GM18499 (cell line): ENCODE results near the gene RGMB.
A peak's percentile ranks its signal among the peaks of the same experiment; 100 is the strongest.
"Not testable (repeated sequence)": the region's sequence is repeated elsewhere in the genome, so short reads cannot be mapped to it uniquely, and the experiment has no call there.

Source experiments
- ATAC-seq: cut with Tn5 transposase; IDR thresholded peaks from one replicate; pipeline ENCODE4 v1.9.1; 2021; ENCODE audit warnings: moderate number of reproducible peaks; ENCODE audit not compliant: insufficient read depth, unreplicated experiment

RGMB gene, protein sequence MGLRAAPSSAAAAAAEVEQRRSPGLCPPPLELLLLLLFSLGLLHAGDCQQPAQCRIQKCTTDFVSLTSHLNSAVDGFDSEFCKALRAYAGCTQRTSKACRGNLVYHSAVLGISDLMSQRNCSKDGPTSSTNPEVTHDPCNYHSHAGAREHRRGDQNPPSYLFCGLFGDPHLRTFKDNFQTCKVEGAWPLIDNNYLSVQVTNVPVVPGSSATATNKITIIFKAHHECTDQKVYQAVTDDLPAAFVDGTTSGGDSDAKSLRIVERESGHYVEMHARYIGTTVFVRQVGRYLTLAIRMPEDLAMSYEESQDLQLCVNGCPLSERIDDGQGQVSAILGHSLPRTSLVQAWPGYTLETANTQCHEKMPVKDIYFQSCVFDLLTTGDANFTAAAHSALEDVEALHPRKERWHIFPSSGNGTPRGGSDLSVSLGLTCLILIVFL

DNA sequence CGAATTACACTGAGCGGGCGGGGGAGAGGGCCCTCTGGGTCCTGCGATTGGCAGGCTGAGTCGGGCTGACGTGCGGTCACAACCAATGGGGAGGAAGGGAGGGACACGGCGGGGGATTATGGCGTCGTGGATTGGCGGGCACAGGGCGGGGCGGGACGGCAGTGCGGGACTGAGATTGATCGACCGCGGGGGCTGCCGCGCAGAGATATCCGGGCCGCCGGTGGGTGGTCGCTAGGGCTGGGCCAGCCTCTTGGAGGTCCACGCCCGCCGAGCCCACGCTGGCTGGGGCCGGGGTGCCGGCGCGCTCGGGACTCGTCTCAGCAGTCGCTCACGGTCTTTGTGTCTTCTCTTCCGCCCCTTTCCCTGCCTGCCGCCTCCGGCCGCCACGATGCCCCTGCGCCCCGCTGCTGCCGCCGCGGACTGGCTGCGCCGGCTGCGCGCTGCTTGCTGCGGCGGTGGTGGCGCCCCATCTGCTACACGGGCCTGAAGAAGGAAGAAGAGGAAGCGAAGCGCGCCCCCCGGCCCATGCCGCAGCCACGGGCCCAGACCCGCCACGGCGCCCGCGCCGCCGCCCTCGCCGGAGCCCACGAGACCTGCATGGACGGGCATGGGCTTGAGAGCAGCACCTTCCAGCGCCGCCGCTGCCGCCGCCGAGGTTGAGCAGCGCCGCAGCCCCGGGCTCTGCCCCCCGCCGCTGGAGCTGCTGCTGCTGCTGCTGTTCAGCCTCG, at the start of gene RGMB:
TSS of gene RGMB (plus strand) at position 200 of the 728 bp plus-strand sequence. CDS start at position 608, 408 bp downstream.
- peak; percentile 38 for ATAC-seq

DNA sequence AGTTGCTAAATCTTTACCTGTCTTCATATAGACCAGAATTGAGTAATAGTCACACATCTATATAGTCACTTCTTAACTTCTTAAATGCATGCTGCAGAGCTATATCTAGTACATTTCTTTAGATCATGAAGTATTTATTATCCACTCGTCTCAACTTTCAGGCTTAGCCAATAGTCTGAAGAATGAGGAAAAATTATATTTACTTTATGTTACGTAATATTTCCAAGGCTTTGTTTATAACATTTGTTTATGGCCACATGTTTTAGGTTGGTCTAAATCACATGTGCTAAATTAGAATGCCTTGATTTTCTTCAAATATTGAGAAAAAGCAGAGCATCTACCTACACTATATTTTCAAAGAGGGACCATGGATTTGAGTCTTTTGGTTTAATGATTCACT, 47.2 kb upstream of the RGMB start:
- no peak for ATAC-seq

DNA sequence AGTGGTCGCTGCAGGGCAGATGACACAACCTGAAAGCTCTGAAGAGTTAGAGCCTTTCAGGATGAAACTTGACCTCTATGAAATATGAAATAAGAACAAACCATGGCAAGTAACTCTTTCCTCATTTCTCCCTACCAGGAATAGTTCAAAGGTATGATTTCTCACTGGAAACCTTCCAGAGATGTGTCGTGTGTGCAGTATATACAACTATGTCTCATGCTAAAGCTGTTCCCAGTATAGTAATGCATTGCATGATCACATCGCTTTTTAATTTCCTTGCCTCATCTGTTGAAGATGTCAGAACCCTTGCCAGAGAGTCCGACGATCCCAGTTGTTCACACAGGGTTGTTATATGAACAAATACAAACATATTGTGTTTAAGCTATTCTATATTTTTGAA, 45.8 kb upstream of the RGMB start:
- ATAC-seq = no peak

DNA sequence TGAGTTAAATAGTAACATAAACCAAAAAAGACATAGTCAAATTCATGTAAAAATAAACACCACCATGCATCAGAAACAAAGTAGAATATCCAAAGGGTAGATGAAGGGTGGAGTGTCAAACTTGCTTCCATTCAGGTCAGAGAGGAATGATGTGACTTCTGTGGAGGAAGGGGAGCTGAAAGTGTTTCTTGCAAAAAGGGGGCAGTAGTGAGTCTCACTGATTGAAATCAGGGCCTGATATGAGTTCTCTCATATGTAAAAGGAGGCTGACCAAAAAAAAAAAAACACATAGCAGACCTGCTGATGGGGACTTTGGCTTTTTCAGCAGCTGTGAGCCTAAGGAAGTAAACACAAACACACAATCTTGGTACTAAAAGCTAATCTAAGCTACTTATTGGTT, 38.8 kb upstream of the RGMB start:
- ATAC-seq = no peak

DNA sequence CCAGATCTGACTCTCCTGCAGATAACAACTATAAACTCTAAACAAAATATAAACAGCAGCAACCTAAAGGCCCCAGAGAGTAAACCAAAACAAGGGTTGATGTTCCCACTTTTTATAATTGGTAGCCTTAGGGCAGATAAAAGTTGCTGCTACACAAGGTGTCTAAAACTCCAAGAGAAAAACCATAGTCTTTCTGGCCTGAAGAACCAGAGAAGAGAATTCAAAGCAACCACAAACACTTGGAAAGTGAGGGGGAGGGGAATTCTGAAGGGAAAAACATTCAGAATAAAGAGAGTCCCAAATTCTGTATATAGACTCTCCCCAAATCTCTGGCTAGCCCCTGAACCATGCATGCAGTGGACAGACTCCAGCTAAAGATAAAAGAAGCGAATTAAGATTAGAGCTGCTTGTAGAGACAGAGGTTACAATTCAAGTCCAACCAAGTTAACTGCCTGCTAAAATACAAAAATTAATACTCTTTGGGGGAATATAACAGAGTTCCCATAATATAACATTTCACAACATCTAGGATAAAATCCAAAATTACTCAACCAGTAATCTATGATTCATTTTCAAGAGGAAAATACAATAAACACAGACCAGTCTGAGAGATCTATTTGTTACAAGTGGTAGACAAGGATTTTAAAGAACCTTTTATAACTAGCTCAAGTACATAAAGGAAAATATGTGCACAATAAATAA, 37.5 kb upstream of the RGMB start:
- no peak for ATAC-seq

DNA sequence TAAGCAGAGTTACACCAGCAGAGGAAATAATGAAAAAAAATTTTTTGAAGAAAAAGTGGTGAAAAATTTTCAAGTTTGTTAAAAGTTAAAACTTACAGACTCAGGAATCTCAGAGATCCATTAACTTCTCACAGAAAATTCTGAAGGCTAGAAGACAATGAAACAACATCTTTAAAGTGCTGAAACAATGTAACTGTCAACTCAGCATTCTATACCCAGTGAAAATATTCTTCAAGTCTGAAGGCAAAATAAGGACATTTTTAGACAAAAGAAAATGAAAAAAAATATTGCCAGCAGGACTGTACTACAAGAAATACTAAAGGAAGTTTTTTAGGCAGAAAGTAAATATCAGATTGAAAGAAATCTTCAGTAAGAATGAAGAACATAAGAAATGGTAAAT, 36.7 kb upstream of the RGMB start:
- no peak for ATAC-seq

DNA sequence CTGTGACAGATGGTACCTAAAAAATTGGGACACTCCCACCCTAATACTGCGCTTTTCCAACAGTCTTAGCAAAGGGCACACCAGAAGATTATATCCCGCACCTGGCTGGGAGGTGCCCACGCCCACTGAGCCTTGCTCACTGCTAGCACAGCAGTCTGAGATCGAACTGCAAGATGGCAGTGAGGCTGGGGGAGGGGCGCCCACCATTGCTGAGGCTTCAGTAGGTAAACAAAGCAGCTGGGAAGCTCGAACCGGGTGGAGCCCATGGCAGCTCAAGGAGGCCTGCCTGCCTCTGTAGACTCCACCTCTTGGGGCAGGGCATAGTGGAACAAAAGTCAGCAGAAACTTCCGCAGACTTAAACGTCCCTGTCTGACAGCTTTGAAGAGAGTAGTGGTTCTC, 36.0 kb upstream of the RGMB start:
- ATAC-seq = not testable (repeated sequence)

DNA sequence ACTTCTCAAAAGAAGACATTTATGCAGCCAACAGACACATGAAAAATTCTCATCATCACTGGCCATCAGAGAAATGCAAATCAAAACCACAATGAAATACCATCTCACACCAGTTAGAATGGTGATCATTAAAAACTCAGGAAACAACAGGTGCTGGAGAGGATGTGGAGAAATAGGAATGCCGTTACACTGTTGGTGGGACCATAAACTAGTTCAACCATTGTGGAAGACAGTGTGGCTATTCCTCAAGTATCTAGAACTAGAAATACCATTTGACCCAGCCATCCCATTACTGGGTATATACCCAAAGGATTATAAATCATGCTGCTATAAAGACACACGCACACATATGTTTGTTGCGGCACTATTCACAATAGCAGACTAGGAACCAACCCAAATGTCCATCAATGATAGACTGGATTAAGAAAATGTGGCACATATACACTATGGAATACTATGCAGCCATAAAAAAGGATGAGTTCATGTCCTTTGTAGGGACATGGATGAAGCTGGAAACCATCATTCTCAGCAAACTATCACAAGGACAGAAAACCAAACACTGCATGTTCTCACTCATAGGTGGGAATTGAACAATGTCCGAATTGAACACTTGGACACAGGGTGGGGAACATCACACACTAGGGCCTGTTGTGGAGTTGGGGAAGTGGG, 34.8 kb upstream of the RGMB start:
- not testable (repeated sequence) for ATAC-seq

DNA sequence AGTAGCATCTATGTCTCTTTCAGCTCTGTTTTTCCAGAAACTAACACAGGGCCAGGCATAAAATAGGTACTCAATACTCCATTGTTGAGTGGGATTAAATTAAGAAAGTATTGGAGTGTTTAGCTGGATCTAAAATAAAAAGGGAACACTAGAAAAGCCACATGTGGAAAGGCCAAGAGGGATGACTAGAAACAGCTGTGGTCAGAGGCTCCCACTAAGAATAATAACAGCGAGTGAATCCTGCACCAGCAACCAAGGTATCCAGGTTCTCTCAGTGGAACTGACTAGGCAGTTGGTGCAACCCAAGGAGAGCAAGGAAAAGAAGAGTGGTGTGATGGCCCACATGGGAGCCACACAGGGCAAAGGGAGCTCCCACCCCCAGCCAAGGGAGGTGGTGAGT, 31.5 kb upstream of the RGMB start:
- no peak for ATAC-seq

DNA sequence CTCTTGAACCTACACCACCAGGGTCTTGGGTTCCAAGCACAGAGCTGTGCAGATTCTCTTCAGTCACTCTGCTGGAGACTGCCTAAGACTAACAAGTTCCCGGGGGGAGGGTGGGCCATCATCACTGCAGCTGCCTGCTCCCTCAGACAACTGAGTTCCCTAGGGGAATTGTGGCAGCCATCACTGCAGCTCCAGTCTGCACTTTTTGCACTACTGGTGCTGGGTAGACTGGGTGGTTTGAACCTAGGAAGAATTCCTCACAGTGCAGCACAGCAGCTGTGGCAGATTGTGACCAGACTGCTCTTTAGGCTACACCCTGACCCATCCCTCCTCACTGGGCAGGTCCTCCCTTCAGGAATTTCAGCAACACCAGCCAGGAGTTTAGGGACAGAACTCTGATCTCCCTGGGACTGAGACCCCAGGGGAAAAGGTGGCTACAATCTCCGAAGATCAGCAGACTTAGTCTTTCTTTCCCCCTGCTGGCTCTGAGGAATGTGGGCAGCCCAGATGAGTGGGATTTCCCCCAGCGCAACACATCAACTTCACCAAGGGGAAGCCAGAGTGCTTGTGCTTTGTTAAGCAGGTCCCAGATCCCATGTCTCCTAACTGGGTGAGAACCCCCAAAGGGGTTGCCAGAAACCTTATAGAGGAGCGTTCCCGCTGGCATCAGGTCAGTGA, 30.9 kb upstream of the RGMB start:
- no peak for ATAC-seq

DNA sequence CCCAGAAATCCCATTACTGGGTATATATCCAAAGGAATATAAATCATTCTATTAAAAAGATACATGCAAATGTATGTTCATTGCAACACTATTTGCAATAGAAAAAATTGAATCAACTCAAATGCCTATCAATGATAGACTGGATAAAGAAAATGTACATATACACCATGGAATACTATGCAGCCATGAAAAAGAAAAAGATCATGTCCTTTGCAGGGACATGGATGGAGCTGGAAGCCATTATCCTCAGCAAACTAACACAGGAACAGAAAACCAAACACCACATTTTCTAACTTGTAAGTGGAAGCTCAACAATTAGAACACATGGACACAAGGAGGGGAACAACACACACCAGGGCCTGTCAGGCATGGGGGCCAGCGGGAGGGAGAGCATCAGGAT, 25.2 kb upstream of the RGMB start:
- ATAC-seq = not testable (repeated sequence)

DNA sequence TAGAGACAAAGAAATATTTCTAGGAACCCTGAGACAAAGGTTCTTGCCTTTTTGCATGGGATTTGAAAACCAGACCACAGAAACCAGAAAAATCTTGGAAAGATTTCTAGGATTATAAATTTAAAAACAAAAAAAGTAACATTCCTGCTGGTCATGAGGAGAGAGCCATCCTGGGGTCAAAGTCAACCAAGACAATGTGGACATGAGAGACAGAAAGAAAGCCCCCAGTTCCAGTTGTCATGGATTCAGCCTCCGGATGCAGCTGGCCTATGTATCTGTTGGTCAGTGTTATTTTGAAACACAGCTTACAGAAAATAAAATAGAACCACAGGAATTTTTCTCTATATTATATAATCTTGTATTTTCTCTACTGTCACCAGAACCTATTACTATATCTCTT, 24.4 kb upstream of the RGMB start:
- no peak for ATAC-seq

DNA sequence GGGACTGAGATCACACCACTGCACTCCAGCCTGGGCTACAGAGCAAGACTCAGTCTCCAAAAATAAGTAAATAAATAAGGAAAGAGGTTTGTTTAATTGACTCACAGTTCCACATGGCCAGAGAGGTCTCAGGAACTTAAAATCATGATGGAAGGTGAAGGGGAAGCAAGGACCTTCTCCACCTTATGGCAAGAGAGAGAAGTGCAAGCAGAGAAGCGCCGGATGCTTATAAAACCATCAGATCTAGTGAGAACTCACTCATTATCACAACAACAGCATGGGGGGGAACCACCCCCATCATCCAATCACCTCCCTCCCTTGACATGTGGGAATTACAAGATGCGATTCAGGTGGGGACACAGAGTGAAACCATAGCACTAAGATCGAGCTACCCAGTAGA, 22.8 kb upstream of the RGMB start:
- peak; percentile 60 for ATAC-seq

DNA sequence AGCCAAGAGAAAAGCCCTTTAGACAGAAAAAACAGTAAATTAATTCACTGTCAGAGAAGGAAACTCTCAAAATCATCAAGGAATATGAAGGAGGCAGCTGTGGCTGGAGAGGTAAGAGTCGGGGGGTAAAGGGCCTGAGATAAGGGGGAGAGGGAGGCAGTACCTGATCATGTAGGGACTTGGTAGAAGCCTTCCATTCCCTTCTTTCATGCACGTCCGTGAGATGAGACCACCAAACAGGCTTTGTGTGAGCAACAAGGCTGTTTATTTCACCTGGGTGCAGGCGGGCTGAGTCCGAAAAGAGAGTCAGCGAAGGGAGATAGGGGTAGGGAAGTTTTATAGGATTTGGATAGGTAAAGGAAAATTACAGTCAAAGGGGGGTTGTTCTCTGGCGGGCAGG, 21.1 kb upstream of the RGMB start:
- not testable (repeated sequence) for ATAC-seq

DNA sequence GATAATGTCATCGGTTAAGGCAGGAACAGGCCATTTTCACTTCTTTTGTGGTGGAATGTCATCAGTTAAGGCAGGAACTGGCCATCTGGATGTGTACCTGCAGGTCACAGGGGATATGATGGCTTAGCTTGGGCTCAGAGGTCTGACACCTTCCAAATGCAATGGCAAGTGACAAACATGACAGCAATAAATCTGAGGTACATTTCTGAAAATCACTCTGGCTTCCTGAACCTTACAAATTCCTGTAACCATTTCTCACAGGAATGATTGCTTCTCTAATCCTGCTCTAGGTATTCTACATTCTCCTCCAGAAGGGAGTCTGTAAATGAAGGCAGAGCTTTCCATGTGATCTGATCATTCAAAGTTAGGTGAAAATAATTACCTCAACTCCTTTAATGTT, 20.7 kb upstream of the RGMB start:
- ATAC-seq = not testable (repeated sequence)

DNA sequence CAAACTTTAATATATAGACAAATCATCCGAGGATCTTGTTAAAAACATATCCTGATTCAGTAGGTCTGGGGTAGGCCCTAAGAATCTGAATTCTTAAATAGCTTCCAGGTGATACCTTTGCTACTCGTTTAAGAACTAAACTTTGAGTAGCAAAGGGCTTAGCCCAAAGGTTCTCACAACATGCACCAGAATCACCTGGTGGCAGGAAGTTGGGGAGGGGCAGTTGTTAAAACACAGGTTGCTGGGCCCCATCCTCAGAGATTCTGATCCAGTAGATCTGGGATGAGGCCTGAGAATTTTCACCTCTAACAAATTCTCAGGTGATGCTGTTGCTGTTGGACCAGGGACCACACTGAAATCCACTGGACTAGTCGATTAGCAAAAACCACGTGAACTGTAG, 20.0 kb upstream of the RGMB start:
- ATAC-seq = no peak

DNA sequence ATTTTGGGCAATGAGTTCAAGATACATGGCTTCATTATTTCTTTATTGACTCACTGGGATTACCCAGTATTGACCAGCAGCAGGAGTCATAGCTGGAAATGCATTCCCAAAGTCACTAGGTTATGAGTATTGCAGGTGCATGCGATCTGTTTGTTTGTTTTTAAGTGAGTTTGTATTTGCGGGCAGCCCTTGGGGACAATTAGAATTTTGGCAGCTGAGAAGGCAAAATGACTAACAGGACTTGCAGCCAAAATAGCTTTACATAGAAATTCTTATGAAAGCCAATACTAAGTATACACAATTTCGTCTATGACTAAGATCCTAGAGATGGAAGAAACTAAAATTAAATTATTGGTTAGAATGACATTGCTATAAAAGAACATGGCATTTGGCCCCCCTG, 18.1 kb upstream of the RGMB start:
- no peak for ATAC-seq

DNA sequence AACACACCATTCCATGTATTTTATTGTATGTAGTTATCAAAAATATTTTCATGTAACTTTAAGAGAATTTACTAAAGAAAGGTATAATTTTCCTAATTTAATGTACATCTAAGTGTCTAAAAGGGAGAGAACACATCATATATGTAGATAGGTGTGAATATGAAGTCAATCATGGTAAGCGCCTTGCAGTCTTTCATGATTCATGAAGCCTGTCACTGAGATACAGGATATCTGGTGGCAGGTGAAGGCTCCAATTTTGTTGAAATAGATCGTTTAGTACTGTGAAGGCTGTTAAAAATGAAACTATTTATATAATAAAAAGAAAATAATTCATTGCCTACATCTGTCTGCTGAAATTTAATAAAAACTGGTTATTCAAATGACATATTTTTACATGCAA, 15.5 kb upstream of the RGMB start:
- no peak for ATAC-seq

DNA sequence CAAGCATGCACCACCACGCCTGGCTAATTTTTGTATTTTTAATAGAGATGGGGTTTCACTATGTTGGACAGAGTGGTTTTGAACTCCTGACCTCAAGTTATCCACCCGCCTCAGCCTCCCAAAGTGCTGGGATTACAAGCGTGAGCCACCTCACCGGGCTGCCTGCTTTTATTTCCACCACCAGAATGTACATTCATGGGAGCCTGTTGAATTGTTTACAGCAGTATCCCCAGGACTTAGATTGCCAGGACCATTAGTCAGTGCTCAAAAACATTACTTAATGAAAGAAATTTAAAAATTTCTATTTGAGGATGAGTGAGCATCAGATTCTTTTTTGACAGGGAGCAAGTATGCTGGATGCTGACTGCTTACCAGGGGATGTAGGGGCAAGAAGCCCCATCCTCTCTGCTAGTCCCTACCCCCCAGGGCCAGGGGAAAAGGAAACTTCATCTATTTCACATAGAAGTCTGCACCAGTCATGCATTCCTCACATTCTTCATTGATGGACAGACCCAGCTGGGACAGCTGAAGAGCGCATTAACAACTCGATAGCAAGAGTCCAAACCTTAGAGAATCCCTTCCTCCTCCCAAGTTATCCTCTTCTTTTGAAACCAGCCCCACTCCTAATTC, 10.3 kb upstream of the RGMB start:
- no peak for ATAC-seq

DNA sequence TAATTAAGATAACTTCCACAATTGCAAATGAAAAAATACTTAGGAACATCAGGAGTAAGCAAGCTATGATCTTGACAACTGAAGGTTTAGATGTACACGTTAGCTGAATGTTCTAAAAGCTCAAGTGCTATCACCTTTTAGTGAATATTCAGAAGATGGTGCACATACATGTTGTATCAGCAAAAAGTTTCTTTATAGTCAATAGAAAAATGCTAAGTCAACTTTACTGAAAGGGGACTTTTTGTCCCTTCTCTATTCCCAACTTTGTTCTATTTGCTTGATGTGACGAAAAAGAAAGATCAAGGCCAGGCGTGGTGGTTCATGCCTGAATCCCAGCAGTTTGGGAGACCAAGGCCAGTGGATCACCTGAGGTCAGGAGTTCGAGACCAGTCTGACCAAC, 7.6 kb upstream of the RGMB start:
- ATAC-seq = no peak
